ENCODE measurements around the gene CHRND.
"Not testable (repeated sequence)": the region's sequence is repeated elsewhere in the genome, so short reads cannot be mapped to it uniquely, and the experiment has no call there.

Gene CHRND

DNA sequence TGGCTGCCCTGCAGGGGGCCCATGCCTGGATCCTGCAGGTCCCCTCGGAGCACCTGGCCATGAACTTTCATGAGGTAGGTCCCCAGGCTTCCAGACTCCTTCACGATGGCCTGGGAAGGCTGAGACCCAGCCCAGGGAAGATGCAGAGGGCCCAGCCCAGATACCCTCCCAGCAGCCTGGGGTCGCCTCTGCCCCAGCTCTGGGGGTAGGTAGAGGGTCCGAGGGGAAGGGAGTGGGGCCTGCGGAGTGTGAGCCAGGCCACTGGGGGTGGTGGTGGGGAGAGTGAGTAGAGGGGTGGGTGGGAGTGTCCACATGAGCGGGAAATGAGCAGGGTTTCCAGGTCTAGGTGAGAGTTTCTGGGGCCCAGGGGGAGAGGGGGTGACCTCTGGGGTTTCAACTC is 1.2 kb upstream of the CHRND start:
- in situ Hi-C loops (cut with HindIII; ENCODE audit: low sequenced_read_pairs) = no loop called here

DNA sequence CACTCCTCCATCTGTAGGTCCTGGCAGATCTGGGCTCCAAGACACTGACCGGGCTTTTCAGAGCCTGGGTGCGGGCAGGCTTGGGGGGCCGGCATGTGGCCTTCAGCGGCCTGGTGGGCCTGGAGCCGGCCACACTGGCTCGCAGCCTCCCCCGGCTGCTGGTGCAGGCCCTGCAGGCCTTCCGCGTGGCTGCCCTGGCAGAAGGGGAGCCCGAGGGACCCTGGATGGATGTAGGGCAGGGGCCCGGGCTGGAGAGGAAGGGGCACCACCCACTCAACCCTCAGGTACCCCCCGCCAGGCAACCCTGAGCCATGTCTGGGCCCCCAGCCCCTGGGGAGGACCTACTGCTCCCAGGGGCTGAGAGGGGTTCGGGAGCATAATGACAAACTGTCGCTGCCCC is 761 bp upstream of the CHRND start:
- in situ Hi-C loops (cut with HindIII; ENCODE audit: low sequenced_read_pairs) = no loop called here

DNA sequence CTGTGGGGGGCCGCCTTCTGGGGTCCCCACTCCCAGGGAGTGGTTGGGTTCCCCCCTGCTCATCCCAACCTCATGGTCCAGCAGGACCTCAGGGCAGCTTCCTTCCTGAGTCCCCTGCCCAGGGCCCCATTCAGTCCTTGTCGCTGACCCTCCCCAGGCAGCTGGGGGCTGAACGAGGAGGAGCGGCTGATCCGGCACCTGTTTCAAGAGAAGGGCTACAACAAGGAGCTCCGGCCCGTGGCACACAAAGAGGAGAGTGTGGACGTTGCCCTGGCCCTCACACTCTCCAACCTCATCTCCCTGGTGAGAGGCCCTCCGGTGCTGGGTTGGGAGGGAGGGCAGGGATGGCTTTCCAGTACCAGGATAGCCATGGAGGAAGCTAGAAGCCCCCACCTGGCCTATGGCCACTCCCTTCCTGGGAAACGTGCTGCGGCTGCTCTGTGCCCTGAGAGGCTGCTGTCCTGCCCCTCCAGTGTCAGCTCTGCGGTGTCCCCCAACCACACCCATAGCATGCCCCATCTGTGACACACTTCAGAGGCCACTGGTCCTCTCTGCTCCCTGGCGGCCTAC is 497 bp downstream of the CHRND start:
- in situ Hi-C loops (cut with HindIII; ENCODE audit: low sequenced_read_pairs) = no loop called here

DNA sequence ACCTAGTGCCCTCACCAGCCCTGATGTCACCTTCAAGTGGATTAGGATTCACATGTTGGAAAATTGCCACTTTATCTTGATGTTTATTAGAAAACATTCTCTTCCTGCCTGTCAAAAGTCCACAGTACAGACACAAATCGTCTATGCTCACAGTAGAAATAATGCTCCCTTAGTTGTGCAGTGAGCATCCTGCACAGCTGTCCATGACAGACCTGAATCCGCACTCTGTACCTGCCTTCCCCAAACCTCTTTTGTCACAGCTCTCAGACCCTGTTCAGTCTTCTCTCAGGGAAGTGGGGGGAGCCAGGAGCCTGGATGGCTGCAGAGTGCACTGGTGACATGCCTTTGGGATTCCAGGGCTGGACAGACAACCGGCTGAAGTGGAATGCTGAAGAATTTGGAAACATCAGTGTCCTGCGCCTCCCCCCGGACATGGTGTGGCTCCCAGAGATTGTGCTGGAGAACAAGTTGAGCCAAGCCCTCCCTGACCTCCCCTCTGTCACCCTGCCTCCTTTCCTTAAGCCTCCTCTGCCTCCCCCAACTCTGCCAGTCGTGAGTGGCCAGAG is 2.0 kb downstream of the CHRND start:
- in situ Hi-C loops (cut with HindIII; ENCODE audit: low sequenced_read_pairs) = no loop called here

DNA sequence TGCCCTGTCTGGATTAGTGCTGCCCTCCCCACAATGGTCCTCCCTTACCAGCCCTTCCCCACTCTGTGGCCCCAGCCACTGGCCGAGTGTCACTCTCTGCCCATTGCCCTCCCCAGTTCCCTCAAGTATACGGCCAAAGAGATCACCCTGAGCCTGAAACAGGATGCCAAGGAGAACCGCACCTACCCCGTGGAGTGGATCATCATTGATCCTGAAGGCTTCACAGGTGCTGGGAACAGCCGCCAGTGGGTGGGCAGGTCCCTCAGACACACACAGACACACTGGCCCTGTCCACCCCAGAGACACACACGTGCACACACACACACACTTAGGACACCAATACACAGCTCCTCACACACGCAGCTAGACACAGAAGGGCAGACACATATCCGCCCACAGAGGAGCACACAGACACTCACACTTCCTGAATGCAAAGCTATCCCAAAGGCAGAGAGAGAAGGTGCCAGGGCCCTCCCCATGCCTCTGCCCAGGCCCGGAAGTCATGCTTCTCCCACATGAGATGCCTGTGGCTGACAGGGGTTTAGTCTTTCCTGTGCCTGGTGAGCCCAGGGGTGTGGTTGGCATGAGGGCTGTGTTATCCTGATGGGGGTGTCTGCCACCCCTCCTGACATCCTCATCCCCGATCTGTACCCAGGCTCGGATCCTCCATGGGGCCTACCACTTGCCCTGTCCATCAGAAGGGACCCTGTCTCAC is 2.9 kb downstream of the CHRND start:
- in situ Hi-C loops (cut with HindIII; ENCODE audit: low sequenced_read_pairs) = no loop called here

DNA sequence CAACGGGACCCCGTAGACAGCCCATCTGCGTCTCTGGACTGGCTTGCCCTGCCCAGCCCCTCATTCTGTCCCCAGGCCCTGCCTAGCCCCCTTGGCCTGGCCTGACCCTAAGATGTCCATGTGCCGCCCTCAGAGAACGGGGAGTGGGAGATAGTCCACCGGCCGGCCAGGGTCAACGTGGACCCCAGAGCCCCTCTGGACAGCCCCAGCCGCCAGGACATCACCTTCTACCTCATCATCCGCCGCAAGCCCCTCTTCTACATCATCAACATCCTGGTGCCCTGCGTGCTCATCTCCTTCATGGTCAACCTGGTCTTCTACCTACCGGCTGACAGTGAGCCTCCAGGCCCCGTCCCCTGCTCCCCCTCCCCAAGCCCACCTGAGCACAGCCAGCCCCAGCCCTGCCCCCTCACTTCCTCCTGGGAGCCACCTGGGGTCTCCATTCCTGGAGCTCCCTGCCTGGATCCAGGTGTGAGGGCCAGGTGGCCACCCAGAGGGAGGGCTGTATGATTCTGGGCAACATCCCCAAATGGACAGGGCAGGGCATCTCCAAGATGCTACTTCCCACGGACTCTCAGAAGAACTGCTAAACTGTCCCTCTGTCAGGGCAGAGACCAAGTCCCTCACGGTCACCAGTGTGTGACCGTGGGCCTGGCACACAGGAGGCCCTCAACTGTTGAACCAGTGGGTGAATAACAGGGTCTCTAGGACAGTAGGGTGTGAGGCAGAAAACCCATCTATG is 4.0 kb downstream of the CHRND start:
- in situ Hi-C loops (cut with HindIII; ENCODE audit: low sequenced_read_pairs) = no loop called here

DNA sequence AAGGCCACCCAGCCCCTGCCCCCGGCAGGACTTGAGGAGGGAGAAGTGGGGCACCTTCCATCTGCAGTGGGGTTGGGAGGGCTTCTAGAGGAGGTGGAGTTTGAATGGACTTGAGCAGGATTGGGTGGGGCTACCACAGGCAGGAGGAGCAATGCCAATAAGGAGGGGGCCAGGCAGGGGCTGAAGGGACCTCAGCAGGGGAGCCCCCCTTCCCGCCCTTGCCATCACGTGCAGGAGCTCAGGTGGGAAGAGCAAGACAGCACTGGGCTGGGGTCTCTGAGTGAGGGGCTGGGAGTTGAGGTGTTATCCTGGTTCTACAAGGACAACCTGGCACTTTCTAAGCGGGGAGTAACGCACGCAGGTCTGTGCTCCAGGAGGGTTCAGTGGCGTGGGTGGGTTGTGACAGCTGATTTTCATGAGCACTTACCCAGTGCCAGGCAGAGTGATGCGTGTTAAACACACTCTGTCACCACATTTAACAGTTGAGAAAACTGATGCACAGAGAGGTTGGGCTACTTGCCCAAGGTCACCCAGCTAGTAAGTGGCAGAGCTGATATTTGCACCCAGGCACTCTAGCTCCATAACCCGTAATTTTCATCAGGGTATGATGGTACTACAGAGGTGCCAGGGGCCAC is 4.8 kb downstream of the CHRND start:
- in situ Hi-C loops (cut with HindIII; ENCODE audit: low sequenced_read_pairs) = no loop called here

DNA sequence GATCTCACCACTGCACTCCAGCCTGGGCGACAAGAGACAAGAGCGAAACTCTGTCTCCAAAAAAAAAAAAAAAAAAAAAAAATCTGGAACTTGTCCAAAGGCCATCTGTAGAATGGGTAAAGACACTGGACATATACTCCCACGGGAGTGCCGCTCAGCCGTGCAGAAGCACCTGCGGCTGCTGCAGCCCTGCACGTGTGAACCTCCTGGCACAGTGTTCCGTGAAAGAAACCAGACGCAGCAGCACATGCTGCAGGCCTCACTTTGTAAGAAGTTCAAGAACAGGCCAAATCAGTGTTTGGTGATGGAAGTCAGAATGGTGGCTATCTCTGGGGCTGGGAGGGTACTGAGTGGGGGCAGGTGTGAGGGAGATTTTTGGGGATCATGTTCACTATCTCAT is 6.5 kb downstream of the CHRND start:
- in situ Hi-C loops (cut with HindIII; ENCODE audit: low sequenced_read_pairs) = no loop called here

DNA sequence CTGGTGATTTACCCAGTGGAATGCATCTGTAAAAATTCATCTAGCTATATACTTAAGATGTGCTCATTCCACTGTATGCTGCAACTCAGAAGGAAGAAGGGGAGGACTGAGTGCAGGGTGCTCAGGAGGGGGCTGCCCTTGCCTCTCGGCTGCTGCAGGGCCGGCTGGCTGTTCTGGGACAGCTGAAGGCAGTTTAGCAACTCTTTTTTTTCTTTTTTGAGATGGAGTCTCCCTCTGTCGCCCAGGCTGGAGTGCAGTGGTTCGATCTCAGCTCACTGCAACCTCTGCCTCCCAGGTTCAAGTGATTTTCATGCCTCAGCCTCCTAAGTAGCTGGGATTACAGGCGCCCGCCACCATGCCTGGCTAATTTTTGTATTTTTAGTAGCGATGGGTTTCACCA is 6.9 kb downstream of the CHRND start:
- in situ Hi-C loops (cut with HindIII; ENCODE audit: low sequenced_read_pairs) = not testable (repeated sequence)

DNA sequence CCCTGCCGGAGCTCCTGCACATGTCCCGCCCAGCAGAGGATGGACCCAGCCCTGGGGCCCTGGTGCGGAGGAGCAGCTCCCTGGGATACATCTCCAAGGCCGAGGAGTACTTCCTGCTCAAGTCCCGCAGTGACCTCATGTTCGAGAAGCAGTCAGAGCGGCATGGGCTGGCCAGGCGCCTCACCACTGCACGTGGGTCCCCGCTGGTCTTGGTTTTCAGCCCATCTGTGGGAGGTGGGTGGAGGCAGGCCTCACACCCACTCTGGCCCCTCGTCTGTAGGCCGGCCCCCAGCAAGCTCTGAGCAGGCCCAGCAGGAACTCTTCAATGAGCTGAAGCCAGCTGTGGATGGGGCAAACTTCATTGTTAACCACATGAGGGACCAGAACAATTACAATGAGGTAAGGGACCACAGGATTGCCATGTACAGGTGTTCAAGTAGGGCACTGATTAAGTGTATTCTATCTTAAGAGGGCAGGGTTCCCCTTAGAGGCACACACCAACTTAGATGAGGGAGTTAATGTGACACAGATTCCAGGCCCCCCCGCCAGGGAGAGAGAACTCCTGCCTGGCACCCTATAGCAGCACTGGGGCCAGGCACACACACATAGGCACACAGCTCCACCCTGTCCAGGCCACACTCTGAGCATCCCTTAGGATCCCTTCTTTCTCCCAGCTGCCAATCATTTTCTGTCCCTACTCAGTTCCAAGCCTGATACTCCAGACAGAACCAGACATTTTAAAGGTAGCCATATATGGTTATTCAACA is 8.2 kb downstream of the CHRND start:
- in situ Hi-C loops (cut with HindIII; ENCODE audit: low sequenced_read_pairs) = no loop called here

DNA sequence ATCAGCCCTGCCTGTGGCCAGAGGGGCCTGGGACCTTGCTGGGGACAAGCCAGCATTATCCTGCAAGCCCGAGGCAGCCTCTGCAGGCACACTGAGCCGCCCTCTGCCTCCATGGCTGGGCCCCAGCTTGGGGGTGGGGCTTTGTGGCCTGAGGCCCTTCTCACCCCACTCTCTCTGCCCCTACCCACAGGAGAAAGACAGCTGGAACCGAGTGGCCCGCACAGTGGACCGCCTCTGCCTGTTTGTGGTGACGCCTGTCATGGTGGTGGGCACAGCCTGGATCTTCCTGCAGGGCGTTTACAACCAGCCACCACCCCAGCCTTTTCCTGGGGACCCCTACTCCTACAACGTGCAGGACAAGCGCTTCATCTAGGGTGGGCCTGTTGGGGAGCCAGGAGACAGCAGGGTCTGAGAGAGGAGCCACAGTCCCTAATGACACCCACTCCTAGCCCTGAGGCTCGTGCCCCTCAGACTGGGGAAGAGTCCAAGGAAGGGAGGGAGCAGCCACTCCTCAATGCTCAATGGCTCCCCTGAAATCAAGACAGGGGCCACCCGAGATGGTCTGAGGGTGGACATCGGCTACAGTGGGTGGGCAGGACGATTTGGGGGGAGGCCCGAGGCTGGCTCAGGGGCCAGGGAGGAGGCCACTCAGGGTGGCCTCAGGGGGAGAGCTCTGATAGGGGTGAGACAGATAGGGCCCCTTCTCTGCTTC is 9.1 kb downstream of the CHRND start:
- in situ Hi-C loops (cut with HindIII; ENCODE audit: low sequenced_read_pairs) = no loop called here

DNA sequence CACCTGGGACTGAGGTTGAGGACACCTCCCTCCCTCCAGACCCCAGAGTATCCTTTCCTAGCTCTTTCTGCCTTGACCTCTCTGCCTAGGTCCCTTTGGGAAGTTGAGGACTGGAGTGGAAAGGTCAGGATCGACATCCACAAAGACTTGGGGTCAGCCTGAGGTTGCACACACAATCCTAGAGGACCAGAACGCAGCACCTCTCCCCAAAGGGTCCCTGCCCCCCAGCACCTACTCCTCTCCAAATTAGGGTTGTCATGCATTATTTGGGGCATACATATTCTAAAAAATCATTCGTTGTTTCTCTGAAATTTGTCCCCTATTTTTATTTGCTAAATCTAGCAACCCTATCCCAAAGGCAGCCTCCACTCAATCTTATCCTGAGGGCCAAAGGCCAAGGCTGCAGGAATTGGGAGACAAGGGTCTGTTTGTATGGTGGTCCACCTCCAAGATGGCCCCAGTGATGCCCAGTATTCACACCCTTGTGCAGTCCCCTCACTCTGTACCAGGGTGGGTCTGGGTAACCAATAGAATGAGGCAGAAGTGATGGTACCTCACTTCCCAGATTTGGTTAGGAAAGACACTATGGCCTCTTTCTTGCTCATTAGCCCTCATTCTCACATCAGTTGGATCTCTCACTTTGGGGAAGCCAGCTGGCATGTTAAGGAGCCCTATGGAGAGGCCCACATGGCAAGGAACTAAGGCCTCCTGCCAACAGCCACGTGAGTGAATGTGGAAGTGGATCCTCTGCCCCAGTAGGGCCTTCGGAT is 10.0 kb downstream of the CHRND start:
- in situ Hi-C loops (cut with HindIII; ENCODE audit: low sequenced_read_pairs) = no loop called here

DNA sequence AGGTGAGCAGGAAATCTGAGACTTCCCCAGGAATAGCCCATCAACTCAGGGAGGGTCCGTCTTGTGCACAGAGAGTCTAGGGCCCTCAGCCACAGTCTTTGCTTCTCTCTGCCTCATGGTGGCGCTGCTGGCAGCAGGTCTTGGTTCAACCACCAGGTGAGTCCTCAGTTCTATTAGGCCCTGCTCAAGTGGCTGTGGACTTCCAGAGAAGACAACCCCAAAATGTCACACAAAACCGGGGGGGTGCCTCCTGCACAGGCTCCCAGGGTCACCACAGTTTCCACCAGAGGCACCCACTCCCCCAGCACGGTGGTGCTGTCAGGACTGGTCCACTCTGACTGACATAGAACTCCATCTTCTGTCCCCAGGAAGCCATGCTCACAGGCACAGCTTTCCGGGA is 11.1 kb downstream of the CHRND start:
- in situ Hi-C loops (cut with HindIII; ENCODE audit: low sequenced_read_pairs) = no loop called here

DNA sequence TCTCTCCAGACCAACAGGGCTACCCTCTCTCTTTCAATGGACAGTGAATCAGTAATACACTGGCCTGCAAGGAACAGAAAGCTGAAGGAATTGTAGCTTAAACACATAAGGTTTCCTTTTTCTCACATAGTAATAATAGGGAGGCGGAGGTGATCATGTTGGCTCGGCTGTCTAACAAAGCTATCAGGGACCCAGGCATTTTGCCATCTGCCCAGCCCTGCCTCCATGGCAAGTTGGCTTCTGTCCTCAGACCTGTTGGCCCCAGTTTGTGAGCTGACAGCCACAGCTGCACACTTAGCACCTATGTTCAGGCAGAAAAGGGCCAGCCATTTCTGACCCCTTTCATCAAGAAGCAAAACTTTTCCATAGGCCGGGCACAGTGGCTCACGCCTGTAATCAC is 11.5 kb downstream of the CHRND start:
- in situ Hi-C loops (cut with HindIII; ENCODE audit: low sequenced_read_pairs) = no loop called here

DNA sequence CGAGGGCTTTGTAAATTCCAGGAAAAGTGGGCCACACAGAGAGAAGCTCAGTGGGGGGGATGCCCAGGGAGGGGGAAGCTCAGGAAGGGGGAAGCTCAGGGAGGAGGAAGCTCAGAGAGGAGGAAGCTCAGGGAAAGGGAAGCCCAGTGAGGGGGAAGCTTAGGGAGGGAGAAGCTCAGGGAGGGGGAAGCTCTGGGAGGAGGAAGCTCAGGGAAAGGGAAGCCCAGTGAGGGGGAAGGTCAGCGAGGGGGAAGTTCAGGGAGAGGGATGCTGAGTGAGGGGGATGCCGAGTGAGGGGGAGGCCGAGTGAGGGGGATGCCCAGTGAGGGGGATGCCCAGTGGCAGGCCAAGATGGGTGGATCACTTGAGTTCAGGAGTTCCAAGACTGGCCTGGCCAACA is 12.7 kb downstream of the CHRND start:
- in situ Hi-C loops (cut with HindIII; ENCODE audit: low sequenced_read_pairs) = no loop called here

DNA sequence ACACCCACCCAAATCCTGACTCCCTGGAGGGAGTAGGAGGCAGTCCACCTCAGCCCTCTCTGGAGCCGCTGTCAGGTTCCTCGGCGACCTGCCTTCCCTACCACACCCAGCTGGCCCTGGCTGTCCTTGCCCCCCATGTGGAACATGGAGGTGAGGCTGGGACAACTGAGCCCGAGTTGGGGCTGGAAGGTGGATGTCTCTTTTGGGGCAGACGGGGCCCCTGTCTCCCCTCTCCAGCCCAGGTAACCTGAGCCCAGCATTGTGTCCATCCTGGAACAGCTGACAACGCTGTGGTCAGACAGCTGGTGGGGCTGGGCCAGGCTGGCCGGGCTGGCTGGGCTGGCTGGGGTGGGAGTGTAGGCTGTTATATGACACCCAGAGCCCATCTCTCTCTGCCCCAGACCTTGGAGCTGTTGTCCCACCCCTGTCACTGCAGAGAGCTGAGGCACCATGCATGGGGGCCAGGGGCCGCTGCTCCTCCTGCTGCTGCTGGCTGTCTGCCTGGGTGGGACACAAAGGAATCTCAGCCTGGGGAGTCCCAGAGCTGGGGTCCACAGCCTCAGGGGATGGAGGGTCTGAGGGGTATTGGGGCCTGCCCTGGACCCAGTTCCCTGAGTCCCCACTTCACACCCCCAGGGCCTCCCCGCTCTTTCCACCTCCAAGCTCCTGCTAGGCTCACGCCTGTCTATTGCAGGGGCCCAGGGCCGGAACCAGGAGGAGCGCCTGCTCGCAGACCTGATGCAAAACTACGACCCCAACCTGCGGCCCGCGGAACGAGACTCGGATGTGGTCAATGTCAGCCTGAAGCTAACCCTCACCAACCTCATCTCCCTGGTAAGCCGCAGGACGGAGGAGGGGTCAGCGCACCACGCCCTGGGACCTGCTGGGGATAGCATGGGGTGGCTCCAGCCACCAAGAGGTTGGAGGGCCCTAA is 13.6 kb downstream of the CHRND start, which contains the start of gene CHRNG:
TSS of gene CHRNG (plus strand) at position 395 of the 934 bp plus-strand sequence. CDS start at position 451, 56 bp downstream.
- in situ Hi-C loops (cut with HindIII; ENCODE audit: low sequenced_read_pairs) = loop anchor here (5.0 kb wide), 1 partner anchor 43 kb away; no protein-coding TSS in a partner anchor

DNA sequence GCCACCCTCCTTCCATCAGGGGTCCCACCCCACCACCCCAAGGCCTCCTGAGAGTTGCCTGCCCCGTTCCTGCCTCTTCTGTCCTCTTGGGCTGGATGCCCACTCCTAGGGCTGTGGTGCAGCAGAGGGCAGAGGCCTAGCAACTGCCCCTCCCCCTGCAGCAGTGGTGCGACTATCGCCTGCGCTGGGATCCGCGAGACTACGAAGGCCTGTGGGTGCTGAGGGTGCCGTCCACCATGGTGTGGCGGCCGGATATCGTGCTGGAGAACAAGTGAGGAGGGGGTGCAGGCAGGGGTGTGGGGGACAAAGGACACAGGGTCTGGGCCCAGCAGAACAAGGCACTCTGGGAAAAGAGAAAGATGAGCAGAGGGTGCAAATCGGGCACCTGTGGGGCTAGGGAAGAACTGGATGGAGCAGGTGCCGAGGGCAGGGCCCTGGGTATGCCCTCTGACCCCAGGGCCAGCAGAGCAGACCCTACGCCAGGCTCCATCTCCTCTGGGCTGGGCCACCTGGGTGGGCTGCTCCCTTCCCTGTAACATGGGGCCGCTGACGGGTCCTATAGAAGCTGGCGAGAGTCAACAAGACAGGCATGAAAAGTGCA is 14.6 kb downstream of the CHRND start:
- in situ Hi-C loops (cut with HindIII; ENCODE audit: low sequenced_read_pairs) = loop anchor here (5.0 kb wide), 1 partner anchor 42 kb away; no protein-coding TSS in a partner anchor

Measured in endothelial cell of hepatic sinusoid (primary cell).